WI38 (cell line): Measurements from ENCODE around the gene NBPF8.
"Not testable (repeated sequence)": the region's sequence is repeated elsewhere in the genome, so short reads cannot be mapped to it uniquely, and the experiment has no call there.

Experiments used
- H3K4me3 ChIP-seq: 2 replicates; pipeline ENCODE4 v1.5.1; 2011; ENCODE audit warnings: low read depth, mild to moderate bottlenecking, control low read depth, low read length

NBPF8 gene, protein sequence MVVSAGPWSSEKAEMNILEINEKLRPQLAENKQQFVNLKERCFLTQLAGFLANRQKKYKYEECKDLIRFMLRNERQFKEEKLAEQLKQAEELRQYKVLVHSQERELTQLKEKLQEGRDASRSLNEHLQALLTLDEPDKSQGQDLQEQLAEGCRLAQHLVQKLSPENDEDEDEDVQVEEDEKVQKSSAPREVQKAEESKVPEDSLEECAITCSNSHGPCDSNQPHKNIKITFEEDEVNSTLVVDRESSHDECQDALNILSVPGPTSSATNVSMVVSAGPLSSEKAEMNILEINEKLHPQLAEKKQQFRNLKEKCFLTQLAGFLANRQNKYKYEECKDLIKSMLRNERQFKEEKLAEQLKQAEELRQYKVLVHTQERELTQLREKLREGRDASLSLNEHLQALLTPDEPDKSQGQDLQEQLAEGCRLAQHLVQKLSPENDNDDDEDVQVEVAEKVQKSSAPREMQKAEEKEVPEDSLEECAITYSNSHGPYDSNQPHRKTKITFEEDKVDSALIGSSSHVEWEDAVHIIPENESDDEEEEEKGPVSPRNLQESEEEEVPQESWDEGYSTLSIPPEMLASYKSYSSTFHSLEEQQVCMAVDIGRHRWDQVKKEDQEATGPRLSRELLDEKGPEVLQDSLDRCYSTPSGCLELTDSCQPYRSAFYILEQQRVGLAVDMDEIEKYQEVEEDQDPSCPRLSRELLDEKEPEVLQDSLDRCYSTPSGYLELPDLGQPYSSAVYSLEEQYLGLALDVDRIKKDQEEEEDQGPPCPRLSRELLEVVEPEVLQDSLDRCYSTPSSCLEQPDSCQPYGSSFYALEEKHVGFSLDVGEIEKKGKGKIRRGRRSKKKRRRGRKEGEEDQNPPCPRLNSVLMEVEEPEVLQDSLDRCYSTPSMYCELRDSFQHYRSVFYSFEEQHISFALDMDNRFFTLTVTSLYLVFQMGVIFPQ

DNA sequence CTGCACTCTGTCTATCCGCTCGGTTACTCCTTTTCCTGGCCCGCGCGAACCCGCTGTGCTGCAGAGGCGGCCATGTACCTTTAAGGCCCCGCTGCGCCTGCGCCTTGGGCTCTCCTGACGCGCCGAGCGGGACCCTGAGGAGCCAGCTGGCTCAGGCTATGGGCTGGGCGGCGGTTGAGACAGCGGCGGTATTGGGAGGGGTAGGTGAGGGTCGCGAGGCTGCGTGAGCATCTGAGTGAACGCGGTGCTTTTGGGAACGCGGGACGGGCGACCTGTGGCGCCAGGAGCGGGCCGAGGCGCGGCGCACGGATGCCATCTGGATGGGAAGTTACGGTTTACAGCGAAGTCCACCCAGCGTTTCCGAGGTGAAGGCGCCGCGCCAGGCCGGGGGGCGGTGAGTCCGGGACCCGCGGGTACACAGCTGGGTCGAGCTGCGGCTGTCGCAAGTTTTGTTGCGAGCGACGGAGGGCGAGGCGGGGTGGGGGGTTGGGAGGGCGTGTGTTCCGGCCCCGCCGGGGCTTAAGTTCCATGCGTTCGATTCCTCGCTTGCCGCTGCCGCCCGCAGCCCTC is at the start of gene NBPF8:
Gene NBPF8 (plus strand): TSS at position 125 of the 570 bp plus-strand sequence. CDS start 21,488 bp downstream, outside the sequence.
- H3K4me3 ChIP-seq: peak within 1 kb of the TSS; percentile 61

DNA sequence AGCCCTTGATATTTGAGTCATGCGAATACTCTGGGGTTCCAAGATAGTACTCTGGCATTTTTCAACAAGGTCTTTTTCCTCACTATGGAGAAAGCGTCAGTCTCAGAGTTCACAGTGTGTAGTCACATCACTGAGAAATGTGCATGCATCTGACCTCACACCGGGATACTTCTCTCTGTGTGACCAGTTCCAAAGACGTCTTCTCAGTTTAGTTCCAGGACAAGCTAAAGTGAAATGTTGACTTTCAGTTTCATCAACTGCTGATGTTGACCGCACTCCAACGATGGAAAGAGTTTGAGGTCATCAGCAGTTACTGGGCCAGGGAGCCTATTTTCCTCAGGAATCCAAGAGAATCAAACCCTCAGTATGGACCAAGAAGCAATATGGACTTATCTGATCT is 47.1 kb upstream of the NBPF8 start:
- H3K4me3 ChIP-seq: not testable (repeated sequence)

DNA sequence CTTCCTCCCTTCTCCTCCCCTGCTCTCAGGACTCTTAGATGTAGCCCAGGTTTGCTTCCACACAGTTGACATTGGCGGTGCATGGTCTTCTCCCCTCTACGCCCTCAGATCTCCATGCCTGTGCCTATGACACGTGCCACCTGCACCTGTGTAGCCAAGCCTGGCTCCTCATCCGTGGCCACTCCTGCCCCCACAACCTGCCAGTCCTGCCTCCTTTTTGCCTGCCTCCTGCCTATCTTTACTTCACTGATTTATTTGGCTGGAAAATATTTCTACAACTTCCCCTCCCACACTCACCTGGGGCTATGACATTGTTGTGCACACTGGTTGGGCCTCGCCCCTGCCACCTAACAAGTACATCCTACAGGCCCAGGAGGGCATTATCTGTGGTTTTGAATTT is 28.2 kb upstream of the NBPF8 start:
- H3K4me3 ChIP-seq: not testable (repeated sequence)

DNA sequence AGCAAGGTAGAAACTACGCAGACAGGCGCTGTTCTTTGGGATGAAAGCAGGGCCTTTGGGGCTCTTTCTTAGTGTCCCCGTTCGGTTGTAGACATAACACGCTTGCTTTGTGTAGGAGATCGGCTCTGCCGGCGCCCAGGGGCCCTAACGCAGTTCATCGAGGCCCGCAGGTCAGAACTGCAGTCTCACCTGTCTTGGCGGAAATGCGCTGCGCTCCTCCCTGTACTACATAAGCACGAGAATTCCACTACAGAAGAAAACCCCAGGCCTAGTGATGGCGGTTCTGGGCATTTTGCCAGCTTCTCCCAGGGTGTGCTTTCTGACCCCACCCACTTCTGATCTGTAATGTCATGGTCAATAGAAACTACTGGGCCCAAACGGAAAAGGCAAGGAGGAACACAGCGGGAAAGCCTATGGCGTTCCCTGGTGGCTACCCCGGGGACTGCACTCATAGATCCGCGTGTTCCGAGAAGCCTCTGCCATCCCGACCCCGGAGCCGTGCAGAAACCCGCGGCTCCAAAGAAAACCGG is 26.2 kb upstream of the NBPF8 start:
- H3K4me3 ChIP-seq: not testable (repeated sequence)

DNA sequence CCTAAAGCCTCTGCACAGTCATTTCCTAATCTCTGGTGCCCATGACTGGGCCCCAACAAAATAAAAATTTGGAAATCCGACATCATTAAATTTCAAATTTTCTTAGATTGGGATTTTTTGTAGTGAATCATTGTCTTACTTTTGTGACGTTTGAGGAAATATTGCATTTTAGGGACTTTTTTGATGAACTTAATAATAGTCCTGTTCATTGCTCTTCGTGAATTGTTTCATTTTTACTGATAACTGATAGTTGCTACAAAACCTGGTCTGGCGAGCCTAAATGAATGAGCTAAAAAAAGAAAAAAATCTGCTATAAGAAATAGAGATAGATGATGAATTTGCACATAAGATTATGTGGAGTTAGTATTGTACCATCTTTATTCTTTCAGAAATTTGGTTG is 23.5 kb upstream of the NBPF8 start:
- H3K4me3 ChIP-seq: not testable (repeated sequence)

DNA sequence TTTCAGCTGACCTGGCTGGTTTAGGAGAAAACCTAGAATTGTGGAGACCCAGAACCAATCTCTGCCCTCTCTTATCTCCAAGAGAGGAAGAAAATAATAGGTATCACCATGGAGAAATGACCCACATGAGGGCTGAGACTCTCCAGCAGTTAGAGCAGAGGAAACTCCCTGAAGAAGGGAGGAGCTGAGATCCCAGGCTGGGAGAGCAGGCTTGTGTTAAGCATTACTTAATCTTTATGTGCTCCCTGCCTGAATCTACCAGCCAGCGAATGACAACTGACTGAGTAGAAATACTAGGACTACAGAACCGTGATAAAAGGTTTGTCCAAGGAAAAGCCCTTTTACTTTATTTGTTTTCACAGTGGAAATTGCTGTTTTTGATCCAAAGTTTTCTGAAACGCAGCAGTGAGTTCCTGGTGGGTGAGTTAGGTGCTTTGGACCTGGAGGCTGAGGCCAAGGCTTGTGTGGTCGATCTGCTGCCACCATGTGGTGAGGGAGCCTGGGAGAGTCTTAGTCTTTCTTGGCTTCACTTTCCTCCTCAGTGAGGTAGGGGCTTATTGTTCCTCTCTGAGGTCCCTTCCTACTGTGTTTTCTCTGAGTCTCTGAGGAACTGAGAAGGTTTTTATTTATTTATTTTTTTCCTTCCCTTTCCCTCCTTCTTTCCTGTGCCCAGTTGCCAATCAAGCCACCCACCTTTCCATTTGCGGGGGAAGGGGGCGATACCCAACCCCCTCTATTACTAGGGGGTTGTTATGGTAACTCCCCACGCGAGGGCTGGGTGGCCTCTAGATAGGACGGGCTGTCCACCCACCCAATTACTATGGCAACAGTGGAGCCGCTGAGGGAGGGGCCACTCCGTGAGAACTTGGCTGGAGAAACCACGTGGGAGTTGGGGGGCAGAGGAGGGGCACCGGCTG is 21.3 kb upstream of the NBPF8 start:
- H3K4me3 ChIP-seq: not testable (repeated sequence)

DNA sequence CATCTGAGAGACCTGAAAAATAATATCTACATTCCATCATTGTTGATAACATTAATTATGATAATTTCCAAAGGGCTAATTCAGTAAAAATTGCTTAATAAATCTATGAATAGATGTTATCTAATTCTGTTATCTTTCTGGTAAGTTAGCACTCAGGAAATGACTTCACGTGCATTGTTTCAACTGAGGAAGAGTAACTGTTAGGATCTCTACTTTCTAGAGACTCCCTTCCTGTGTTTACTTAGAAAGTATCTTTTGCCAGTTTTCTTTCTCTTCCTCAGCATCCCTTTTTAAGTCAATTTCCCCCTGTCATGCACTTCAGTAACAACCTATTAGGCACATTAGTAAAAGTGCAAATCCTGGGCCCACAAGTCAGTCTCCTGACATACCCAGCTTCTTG is 9.5 kb upstream of the NBPF8 start:
- H3K4me3 ChIP-seq: not testable (repeated sequence)

DNA sequence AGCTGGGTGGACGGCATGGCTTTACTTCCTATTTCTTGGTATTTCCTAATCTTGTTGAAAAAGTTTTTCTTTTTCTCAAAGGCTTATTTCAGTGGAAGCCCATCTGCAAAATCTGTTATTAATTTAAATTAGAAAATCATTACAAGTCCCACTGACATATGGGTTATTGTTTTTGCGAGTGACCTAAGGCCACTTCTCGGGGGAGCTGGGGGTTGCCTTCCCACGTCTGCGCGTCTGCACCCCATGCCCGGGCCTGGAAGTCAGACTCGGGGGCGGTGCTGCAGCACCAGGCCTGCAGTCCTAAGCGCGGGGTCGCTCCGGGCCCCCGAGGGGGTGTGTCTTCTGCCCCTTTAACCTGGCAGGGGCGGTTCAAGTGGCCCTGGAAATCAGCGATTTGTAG is 384 bp upstream of the NBPF8 start:
- H3K4me3 ChIP-seq: peak overlapping the region; percentile 61

DNA sequence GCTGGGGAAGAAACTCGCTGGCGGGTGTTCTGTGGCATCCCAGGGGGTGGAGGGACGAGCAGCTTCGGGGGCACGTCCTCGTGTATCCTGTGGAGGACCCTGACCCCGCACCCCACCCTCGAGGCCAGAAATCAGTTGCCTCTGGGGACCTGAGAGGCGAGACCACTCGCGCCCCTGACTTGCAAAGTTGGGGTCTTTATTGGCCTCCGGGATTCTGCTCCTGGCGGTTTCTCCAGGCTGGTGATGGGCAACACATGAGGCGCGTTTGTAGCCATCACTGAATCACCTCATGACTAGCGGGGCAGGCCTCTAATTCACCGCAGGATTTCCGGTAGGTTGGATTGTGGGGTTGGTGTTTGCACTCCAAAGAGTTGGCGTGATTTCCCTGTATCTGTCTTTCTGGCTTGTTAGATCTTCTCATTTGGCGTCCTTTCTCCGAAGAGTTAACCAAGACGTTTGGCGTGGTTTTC is 692 bp downstream of the NBPF8 start:
- peak overlapping the region; percentile 61 for H3K4me3 ChIP-seq

DNA sequence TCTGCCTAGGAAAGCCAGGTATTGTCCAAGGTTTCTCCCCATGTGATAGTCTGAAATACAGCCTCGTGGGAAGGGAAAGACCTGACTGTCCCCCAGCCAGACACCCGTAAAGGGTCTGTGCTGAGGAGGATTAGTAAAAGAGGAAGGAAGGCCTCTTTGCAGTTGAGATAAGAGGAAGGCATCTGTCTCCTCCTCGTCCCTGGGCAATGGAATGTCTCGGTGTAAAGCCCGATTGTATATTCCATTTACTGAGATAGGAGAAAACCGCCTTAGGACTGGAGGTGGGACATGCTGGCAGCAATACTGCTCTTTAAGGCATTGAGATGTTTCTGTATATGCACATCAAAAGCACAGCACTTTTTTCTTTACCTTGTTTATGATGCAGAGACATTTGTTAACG is 10.2 kb downstream of the NBPF8 start:
- not testable (repeated sequence) for H3K4me3 ChIP-seq

DNA sequence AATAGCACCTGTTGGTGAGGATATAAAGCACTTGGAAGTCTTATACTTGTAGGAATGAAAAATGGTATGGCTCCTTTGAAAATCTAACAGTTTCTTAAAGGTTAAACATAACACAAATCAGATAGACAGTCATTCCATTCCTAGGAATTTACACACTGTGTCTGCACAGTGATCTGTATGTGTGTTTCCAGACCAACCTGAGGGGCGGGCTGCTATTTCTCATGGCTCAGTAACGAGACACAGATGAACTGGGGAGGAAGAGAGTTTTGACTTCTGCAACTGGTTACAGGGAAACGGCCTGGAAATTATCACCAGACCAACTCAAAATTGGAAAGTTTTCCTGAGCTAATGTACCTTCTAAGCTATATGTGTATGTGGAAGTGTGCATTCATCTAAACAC is 16.8 kb downstream of the NBPF8 start:
- H3K4me3 ChIP-seq: not testable (repeated sequence)

DNA sequence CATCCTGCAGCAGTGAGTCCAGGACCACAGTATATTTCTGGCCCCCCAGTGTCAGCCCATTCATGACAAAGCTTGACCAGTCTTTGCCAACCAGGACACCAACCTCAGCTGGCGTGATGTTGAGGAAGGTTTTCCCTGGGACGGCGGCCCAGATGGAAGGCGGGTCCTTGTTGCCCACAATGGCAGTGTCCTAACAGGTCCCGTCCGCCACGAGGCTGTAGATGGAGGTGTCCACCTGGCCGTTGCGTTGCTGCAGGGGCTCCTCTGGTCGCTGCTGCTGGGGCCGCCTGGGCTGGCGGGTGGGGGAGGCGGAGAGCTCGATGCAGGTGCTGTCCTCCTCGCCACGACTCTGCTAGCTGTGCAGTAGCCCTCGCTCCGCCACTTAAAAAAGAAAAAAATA is 19.0 kb downstream of the NBPF8 start:
- H3K4me3 ChIP-seq: not testable (repeated sequence)

DNA sequence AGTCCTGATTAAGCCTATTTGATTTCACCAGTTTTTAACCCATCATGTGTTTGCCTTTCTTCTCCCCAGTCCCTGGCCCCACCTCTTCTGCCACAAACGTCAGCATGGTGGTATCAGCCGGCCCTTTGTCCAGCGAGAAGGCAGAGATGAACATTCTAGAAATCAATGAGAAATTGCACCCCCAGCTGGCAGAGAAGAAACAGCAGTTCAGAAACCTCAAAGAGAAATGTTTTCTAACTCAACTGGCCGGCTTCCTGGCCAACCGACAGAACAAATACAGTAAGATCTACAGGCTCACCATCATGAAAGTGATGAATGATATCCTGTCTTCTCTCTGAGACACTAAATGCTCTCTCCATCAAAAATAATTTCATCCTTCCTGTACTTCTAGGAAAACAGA is 34.3 kb downstream of the NBPF8 start:
- H3K4me3 ChIP-seq: not testable (repeated sequence)
